GM23338 (cell line): ENCODE data around the gene XKR7. TPM values are rescaled to one million over a fixed set of nuclear protein-coding genes. Genes with fewer than 3 reads are reported as not detected.

Experiments
- ATAC-seq: fragments of 200-7000 bp; cut with Tn5 transposase; 3 replicates; pipeline ENCODE4 v1.9.1; 2020
- DNase-seq: peaks from one replicate; pipeline ENCODE4 v3.0.0-alpha.2; 2015; ENCODE audit warnings: low spot score
- H2AFZ ChIP-seq: fragments of 200-600 bp; sonication (generic); 2 replicates; pipeline ENCODE4 v1.8.0; 2016; ENCODE audit warnings: antibody characterized with exemption, mild to moderate bottlenecking, moderate library complexity
- H3F3A ChIP-seq: fragments of 200-600 bp; sonication (generic); replicated peaks from 2 replicates; pipeline ENCODE4 v1.8.0; 2017; ENCODE audit warnings: antibody characterized with exemption, mixed run types, low read depth
- H3K27ac ChIP-seq: fragments of 200-600 bp; sonication (generic); 2 replicates; pipeline ENCODE4 v1.6.1; 2016; ENCODE audit warnings: low read depth
- H3K27me3 ChIP-seq: fragments of 200-600 bp; sonication (generic); 2 replicates; pipeline ENCODE4 v1.8.0; 2016; ENCODE audit warnings: mild to moderate bottlenecking, mixed run types, moderate library complexity; ENCODE audit not compliant: insufficient read depth
- H3K36me3 ChIP-seq: fragments of 200-600 bp; sonication (generic); 2 replicates; pipeline ENCODE4 v1.8.0; 2016; ENCODE audit warnings: mild to moderate bottlenecking; ENCODE audit not compliant: insufficient read depth
- H3K4me1 ChIP-seq: fragments of 200-600 bp; sonication (generic); 2 replicates; pipeline ENCODE4 v1.8.0; 2016; ENCODE audit warnings: mild to moderate bottlenecking, moderate library complexity; ENCODE audit not compliant: insufficient read depth
- H3K4me2 ChIP-seq: fragments of 200-600 bp; sonication (generic); 2 replicates; pipeline ENCODE4 v1.7.1; 2017; ENCODE audit warnings: mixed run types
- H3K4me3 ChIP-seq: fragments of 200-600 bp; sonication (generic); 2 replicates; pipeline ENCODE4 v1.6.1; 2016; ENCODE audit warnings: mixed run types
- H3K79me2 ChIP-seq: fragments of 200-600 bp; sonication (generic); replicated peaks from 2 replicates; pipeline ENCODE4 v1.8.0; 2017; ENCODE audit warnings: mild to moderate bottlenecking; ENCODE audit not compliant: insufficient read depth
- H3K9me2 ChIP-seq: fragments of 200-600 bp; sonication (generic); 2 replicates; pipeline ENCODE4 v1.8.0; 2017; ENCODE audit not compliant: insufficient read depth
- H4K20me1 ChIP-seq: fragments of 200-600 bp; sonication (generic); replicated peaks from 2 replicates; pipeline ENCODE4 v1.8.0; 2017; ENCODE audit warnings: mild to moderate bottlenecking; ENCODE audit not compliant: insufficient read depth
- H3K27ac Mint-ChIP-seq: 2 replicates; pipeline ENCODE4 v1.8.0; 2020; ENCODE audit warnings: inconsistent platforms, mild to moderate bottlenecking, moderate library complexity, mixed read lengths
- H3K27me3 Mint-ChIP-seq: 3 replicates; pipeline ENCODE4 v1.8.0; 2022; ENCODE audit warnings: low read depth, mild to moderate bottlenecking, moderate library complexity, mixed read lengths, inconsistent platforms; ENCODE audit not compliant: insufficient read depth, poor library complexity
- H3K36me3 Mint-ChIP-seq: 3 replicates; pipeline ENCODE4 v1.8.0; 2021; ENCODE audit warnings: low read depth, mild to moderate bottlenecking, inconsistent platforms, moderate library complexity, mixed read lengths
- H3K4me1 Mint-ChIP-seq: 3 replicates; pipeline ENCODE4 v1.8.0; 2020; ENCODE audit warnings: mild to moderate bottlenecking, inconsistent platforms, mixed read lengths
- H3K4me3 Mint-ChIP-seq: 3 replicates; pipeline ENCODE4 v1.8.0; 2021; ENCODE audit warnings: moderate library complexity, mild to moderate bottlenecking, inconsistent platforms, mixed read lengths
- H3K9me3 Mint-ChIP-seq: 3 replicates; pipeline ENCODE4 v1.8.0; 2020; ENCODE audit warnings: moderate library complexity, mild to moderate bottlenecking, inconsistent platforms, mixed read lengths
- CREB1 ChIP-seq: fragments of 250-450 bp; sonication (Bioruptor Pico); IDR thresholded peaks from 2 replicates; pipeline ENCODE4 v1.5.0; 2020; ENCODE audit warnings: low read depth, mild to moderate bottlenecking, moderate library complexity
- CTCF ChIP-seq, 2 experiments: fragments of 200-600 bp in 1 of 2; sonication (generic) in 1 of 2; conservative IDR thresholded peaks; 2 replicates each; pipeline versions ENCODE4 v1.5.1 to v1.6.1; 2016 to 2017; ENCODE audit warnings: antibody characterized with exemption in 2 of 2, low read depth in 2 of 2, mild to moderate bottlenecking in 2 of 2, moderate library complexity in 1 of 2
- EZH2 ChIP-seq: fragments of 200-600 bp; sonication (generic); IDR thresholded peaks from one replicate; pipeline ENCODE4 v1.8.0; 2017; ENCODE audit warnings: antibody characterized with exemption, mild to moderate bottlenecking, low read depth; ENCODE audit not compliant: unreplicated experiment
- NANOG ChIP-seq: IDR thresholded peaks from 2 replicates; pipeline ENCODE4 v1.6.1; 2016; ENCODE audit warnings: antibody characterized with exemption, borderline replicate concordance
- ZNF114 ChIP-seq: fragments of 250-450 bp; sonication (Bioruptor Pico); IDR thresholded peaks from 2 replicates; pipeline ENCODE4 v1.5.0; 2020; ENCODE audit warnings: mild to moderate bottlenecking, moderate library complexity
- ZNF462 ChIP-seq: fragments of 250-450 bp; sonication (Bioruptor Pico); IDR thresholded peaks from 2 replicates; pipeline ENCODE4 v1.5.0; 2020; ENCODE audit warnings: mild to moderate bottlenecking, moderate library complexity
- polyA plus RNA-seq: library from polyadenylated mRNA; unstranded; fragments of >200 nt; fragmentation: Nextera tagmentation; extraction: Ambion mirVana; gene quantifications from 2 replicates; pipeline ENCODE4 v1.2.1, GENCODE V29; 2016
- total RNA-seq: library from RNA; depleted of rRNA; stranded (reverse); fragments of >200 nt; shearing (Covaris generic); gene quantifications from 2 replicates; pipeline ENCODE4 v1.2.3, GENCODE V29; 2014

Gene XKR7
- total and polyA plus RNA-seq, 2 experiments from 2014 or later, result 0.61 to 3.9 TPM

- Histone ChIP-seq H3K79me2 (no peaks in the 10 kb centered on the region), H2AFZ (no peak overlapping the region), H3K4me3 (no peak overlapping the region), H3K36me3 (no peaks in the 10 kb centered on the region), H3K4me1 (no peaks in the 10 kb centered on the region), H4K20me1 (peaks cover 6% of the 10 kb centered on the region; the same call in 1 of the 2 replicates), H3K9me2 (no peaks in the 10 kb centered on the region), H3K27ac (no peak overlapping the region), H3F3A (0 out of 2 replicates have a peak, but pooled peaks cover 6% of the 10 kb centered on the region), H3K27me3 (peaks cover 17% of the 10 kb centered on the region), H3K4me2 (no peak overlapping the region)
- Mint-ChIP-seq H3K27ac (no peak overlapping the region), H3K36me3 (no peaks in the 10 kb centered on the region), H3K4me1 (peaks cover 5% of the 10 kb centered on the region; the same call in 2 of the 3 replicates), H3K27me3 (peaks cover 14% of the 10 kb centered on the region), H3K4me3 (no peak overlapping the region), H3K9me3 (no peaks in the 10 kb centered on the region; the same call in 1 of the 3 replicates)
- no peak for DNase-seq
- no peak for TF ChIP-seq CTCF (conservative IDR thresholded peaks at IDR 0.05; ENCODE audit: low read depth in 2 of 2)
- ATAC-seq, result no peak
Observed at GRCh38 chr20:31989030-31989645, 21.2 kb downstream of the XKR7 start.

- H4K20me1 ChIP-seq, result peaks cover 6% of the 10 kb centered on the region; the same call in 1 of the 2 replicates
- no peak overlapping the region for H3K27ac ChIP-seq
- no peaks in the 10 kb centered on the region for H3K36me3 ChIP-seq
- no peak for ATAC-seq
- no peak overlapping the region for H3K4me2 ChIP-seq
- 0 out of 2 replicates have a peak, but pooled peaks cover 12% of the 10 kb centered on the region for H3F3A ChIP-seq
- Mint-ChIP-seq H3K4me1 (peaks cover 5% of the 10 kb centered on the region; the same call in 2 of the 3 replicates), H3K4me3 (no peak overlapping the region), H3K36me3 (no peaks in the 10 kb centered on the region; the same call in 2 of the 3 replicates), H3K27ac (no peak overlapping the region), H3K9me3 (peaks cover 4% of the 10 kb centered on the region), H3K27me3 (peaks cover 25% of the 10 kb centered on the region)
- no peak overlapping the region for H2AFZ ChIP-seq
- no peak for DNase-seq
- H3K4me3 ChIP-seq, result no peak overlapping the region
- H3K79me2 ChIP-seq, result no peaks in the 10 kb centered on the region
- peaks cover 31% of the 10 kb centered on the region for H3K27me3 ChIP-seq
- H3K9me2 ChIP-seq, result no peaks in the 10 kb centered on the region
- peaks cover 7% of the 10 kb centered on the region; the same call in 1 of the 2 replicates for H3K4me1 ChIP-seq
- TF ChIP-seq CREB1 (CRISPR knock-in tag), result no peak
- TF ChIP-seq CTCF (conservative IDR thresholded peaks at IDR 0.05; ENCODE audit: low read depth in 2 of 2), result no peak
- no peak for TF ChIP-seq EZH2
- TF ChIP-seq ZNF462 (CRISPR knock-in tag), result no peak
- no peak for TF ChIP-seq ZNF114
- no peak for TF ChIP-seq NANOG
Observed at GRCh38 chr20:31990641-31991338, 22.8 kb downstream of the XKR7 start.
